CD4-positive, alpha-beta T cell (primary cell): ENCODE results near the gene ATP12A. TPM values are rescaled to one million over a fixed set of nuclear protein-coding genes. Genes with fewer than 3 reads are reported as not detected.

ENCODE experiments used
- ATAC-seq: fragments of 200-7000 bp; cut with Tn5 transposase; one replicate; pipeline ENCODE4 v1.10.0; 2022; ENCODE audit warnings: mild to moderate bottlenecking; ENCODE audit not compliant: poor library complexity
- CTCF ChIA-PET: fragments of 350-600 bp; sonication (Branson Sonifier 250); formaldehyde crosslinking; loops from one replicate; lab custom pipeline; 2021; ENCODE audit warnings: antibody characterized with exemption, inconsistent platforms; lab: Charles Lee
- POLR2A ChIA-PET: fragments of 350-600 bp; sonication (Branson Sonifier 250); formaldehyde crosslinking; loops from one replicate; lab custom pipeline; 2021; ENCODE audit warnings: antibody characterized with exemption, inconsistent platforms; lab: Charles Lee
- DNase-seq, 14 experiments: peaks; one replicate each; pipeline ENCODE4 v3.0.0-alpha.2; 2013 to 2020; ENCODE audit warnings: mixed read lengths in 2 of 14
- H3K27ac ChIP-seq, 2 donors: one replicate each; pipeline versions ENCODE4 v1.5.1 to v1.7.0; 2013; ENCODE audit warnings: low read length in 2 of 2, low read depth in 1 of 2, mild to moderate bottlenecking in 1 of 2
- H3K27me3 ChIP-seq, 2 experiments: 1 replicate in 1 of 2; 2 replicates in 1 of 2; pipeline versions ENCODE4 v1.6.1 to v1.7.0; 2013; ENCODE audit warnings: low read length in 2 of 2, control low read depth in 1 of 2, mild to moderate bottlenecking in 1 of 2, moderate library complexity in 1 of 2; ENCODE audit not compliant: insufficient read depth in 2 of 2, control insufficient read depth in 1 of 2
- H3K36me3 ChIP-seq: one replicate; pipeline ENCODE4 v1.6.1; 2013; ENCODE audit warnings: low read length, control low read depth; ENCODE audit not compliant: insufficient read depth
- H3K4me1 ChIP-seq: one replicate; pipeline ENCODE4 v1.6.1; 2013; ENCODE audit warnings: low read length, control low read depth; ENCODE audit not compliant: insufficient read depth
- H3K4me3 ChIP-seq: one replicate; pipeline ENCODE4 v1.5.1; 2013; ENCODE audit warnings: mild to moderate bottlenecking, low read length, moderate library complexity
- H3K9me3 ChIP-seq, 2 experiments: 1 replicate in 1 of 2; 2 replicates in 1 of 2; pipeline versions ENCODE4 v1.6.1 to v1.7.0; 2013; ENCODE audit warnings: low read length in 2 of 2, mild to moderate bottlenecking in 2 of 2, control low read depth in 1 of 2, moderate library complexity in 1 of 2; ENCODE audit not compliant: control insufficient read depth in 1 of 2, insufficient read depth in 1 of 2
- H3K27ac Mint-ChIP-seq: one replicate; pipeline ENCODE4 v1.8.0; 2020; ENCODE audit warnings: mixed read lengths
- H3K27me3 Mint-ChIP-seq: one replicate; pipeline ENCODE4 v1.8.0; 2021; ENCODE audit warnings: mixed read lengths
- H3K36me3 Mint-ChIP-seq: one replicate; pipeline ENCODE4 v1.8.0; 2021; ENCODE audit warnings: low read depth, mixed read lengths
- H3K4me1 Mint-ChIP-seq: one replicate; pipeline ENCODE4 v1.8.0; 2021; ENCODE audit warnings: low read depth, mixed read lengths
- H3K4me3 Mint-ChIP-seq: one replicate; pipeline ENCODE4 v1.8.0; 2020; ENCODE audit warnings: mild to moderate bottlenecking, mixed read lengths
- H3K9me3 Mint-ChIP-seq: one replicate; pipeline ENCODE4 v1.8.0; 2020; ENCODE audit warnings: mixed read lengths
- intact Hi-C, 2 experiments: fragments of 100-400 bp; cut with DNase I in 1 of 2; cut with micrococcal nuclease in 1 of 2; formaldehyde crosslinking; loops; one replicate each; pipeline versions ENCODE4 v1.15.1 to v1.9.0; 2023 to 2025; cut with DNase I, micrococcal nuclease
- total RNA-seq, 174 experiments: library from RNA in 2 of 174; stranded (reverse) in 2 of 174; gene quantifications; one replicate each; pipeline ENCODE4 v1.2.3 and lab custom pipeline; 2021 to 2026
- TF ChIP-seq, protein P1 (sequence below): fragments of 200-600 bp; IDR thresholded peaks from one replicate; pipeline ENCODE4 v1.8.0; 2022; ENCODE audit warnings: antibody characterized with exemption, mild to moderate bottlenecking

ATP12A gene
- total RNA-seq, 2 experiments from 2014 or later: 0.05 to 0.06 TPM

DNA sequence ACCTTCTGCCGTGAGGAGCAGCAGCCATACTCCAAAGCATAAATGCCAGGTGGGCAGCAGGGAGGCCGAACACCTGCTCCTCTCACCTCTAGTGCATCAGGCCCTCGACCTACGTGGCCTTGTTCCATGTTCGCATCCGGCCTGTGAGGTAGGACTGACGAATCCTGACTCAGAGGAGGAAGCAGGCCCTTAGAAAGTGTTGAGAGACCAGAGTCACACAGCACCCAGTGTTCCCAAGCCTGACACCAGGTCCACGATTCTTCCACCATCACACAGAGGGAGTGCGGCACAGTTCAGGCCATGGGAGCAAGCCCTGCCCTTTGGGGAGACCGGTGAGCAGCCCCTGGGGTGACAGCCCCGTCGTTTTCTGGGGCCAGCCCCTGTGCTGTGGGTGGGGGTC, 14.7 kb downstream of the ATP12A start:
- no peaks in the 10 kb centered on the region for H3K9me3 Mint-ChIP-seq
- intact Hi-C loops: no loop called here
- peaks cover 10 to 24% of the 10 kb centered on the region in 2 experiments for H3K27me3 ChIP-seq
- no peak overlapping the region for H3K27ac ChIP-seq
- no peak overlapping the region for H3K4me3 ChIP-seq
- H3K36me3 ChIP-seq: no peaks in the 10 kb centered on the region
- no peaks in the 10 kb centered on the region for H3K9me3 ChIP-seq
- no peak for DNase-seq
- no peak overlapping the region for H3K27ac Mint-ChIP-seq
- H3K27me3 Mint-ChIP-seq: peaks cover 41% of the 10 kb centered on the region
- no peak overlapping the region for H3K4me3 Mint-ChIP-seq
- ChIA-PET CTCF (interaction anchor here (1.3 to 2.3 kb wide), 2 partner anchors 13 to 14 kb away, joined by 4 to 7 read pairs; no protein-coding TSS in a partner anchor), POLR2A (interaction anchor here (1.2 kb wide), 1 partner anchor 10 kb away, joined by 3 read pairs; no protein-coding TSS in a partner anchor)
- H3K4me1 ChIP-seq: peaks cover 6% of the 10 kb centered on the region
- no peaks in the 10 kb centered on the region for H3K36me3 Mint-ChIP-seq
- peaks cover 5% of the 10 kb centered on the region for H3K4me1 Mint-ChIP-seq
- no peak for ATAC-seq
- TF ChIP-seq, protein P1, sequence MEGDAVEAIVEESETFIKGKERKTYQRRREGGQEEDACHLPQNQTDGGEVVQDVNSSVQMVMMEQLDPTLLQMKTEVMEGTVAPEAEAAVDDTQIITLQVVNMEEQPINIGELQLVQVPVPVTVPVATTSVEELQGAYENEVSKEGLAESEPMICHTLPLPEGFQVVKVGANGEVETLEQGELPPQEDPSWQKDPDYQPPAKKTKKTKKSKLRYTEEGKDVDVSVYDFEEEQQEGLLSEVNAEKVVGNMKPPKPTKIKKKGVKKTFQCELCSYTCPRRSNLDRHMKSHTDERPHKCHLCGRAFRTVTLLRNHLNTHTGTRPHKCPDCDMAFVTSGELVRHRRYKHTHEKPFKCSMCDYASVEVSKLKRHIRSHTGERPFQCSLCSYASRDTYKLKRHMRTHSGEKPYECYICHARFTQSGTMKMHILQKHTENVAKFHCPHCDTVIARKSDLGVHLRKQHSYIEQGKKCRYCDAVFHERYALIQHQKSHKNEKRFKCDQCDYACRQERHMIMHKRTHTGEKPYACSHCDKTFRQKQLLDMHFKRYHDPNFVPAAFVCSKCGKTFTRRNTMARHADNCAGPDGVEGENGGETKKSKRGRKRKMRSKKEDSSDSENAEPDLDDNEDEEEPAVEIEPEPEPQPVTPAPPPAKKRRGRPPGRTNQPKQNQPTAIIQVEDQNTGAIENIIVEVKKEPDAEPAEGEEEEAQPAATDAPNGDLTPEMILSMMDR: no peak

DNA sequence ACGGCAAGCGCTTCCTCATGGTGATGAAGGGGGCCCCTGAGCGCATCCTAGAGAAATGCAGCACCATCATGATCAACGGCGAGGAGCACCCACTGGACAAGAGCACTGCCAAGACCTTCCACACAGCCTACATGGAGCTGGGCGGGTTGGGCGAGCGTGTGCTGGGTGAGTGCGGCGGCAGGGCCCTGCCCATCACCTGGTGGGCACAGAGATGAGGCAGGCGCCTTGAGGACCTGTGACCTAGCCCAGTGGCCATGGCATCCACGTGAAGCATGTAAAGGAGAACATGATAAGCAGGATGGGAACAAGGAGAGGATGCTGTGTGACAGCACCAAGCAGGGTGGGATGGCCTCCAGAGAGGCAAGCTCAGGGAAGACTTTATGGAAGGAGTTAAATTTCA, 18.5 kb downstream of the ATP12A start:
- ATAC-seq (no peak), DNase-seq (no peak)
- no peak overlapping the region for H3K4me3 Mint-ChIP-seq
- TF ChIP-seq, protein P1: no peak
- peaks cover 5% of the 10 kb centered on the region for H3K4me1 Mint-ChIP-seq
- no peak overlapping the region for H3K27ac Mint-ChIP-seq
- ChIA-PET CTCF (no interaction called here), POLR2A (no interaction called here)
- no peaks in the 10 kb centered on the region for H3K9me3 ChIP-seq
- no peak overlapping the region for H3K27ac ChIP-seq
- peaks cover 4 to 6% of the 10 kb centered on the region in 2 experiments for H3K27me3 ChIP-seq
- H3K4me3 ChIP-seq: no peak overlapping the region
- H3K4me1 ChIP-seq: peaks cover 5% of the 10 kb centered on the region
- no peaks in the 10 kb centered on the region for H3K36me3 Mint-ChIP-seq
- H3K9me3 Mint-ChIP-seq: no peaks in the 10 kb centered on the region
- H3K27me3 Mint-ChIP-seq: peaks cover 19% of the 10 kb centered on the region
- intact Hi-C loops: no loop called here
- H3K36me3 ChIP-seq: no peaks in the 10 kb centered on the region

DNA sequence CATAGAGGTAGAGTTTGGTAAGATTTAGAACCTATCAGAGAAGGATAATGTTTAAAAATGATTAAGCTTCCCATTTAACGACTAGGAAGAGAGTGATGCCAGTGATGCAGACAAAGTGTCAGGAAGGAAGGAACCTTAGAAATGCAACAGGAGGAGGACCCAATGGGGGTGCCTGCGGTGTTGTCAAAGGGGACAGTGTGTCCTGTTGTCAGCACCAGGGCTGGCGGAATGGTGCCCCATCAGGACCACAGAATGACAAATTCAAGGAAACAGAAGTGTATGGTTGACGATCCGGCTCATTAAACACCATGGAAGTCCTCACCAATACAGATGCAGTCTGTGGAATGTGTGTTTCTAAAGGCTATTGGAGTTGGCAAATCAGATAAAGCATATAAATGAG, 19.3 kb downstream of the ATP12A start:
- no peaks in the 10 kb centered on the region for H3K36me3 Mint-ChIP-seq
- CTCF ChIA-PET: no interaction called here

More for the DNA sequence above, 19.3 kb downstream of the ATP12A start:
- POLR2A ChIA-PET: no interaction called here
- Histone ChIP-seq H3K27ac (no peak overlapping the region), H3K4me1 (no peaks in the 10 kb centered on the region), H3K36me3 (no peaks in the 10 kb centered on the region), H3K9me3 (no peaks in the 10 kb centered on the region), H3K27me3 (peaks cover 0 to 6% of the 10 kb centered on the region in 2 experiments), H3K4me3 (no peak overlapping the region)
- H3K27ac Mint-ChIP-seq: no peak overlapping the region
- peaks cover 15% of the 10 kb centered on the region for H3K27me3 Mint-ChIP-seq
- TF ChIP-seq, protein P1: no peak
- no peak overlapping the region for H3K4me3 Mint-ChIP-seq
- H3K9me3 Mint-ChIP-seq: no peaks in the 10 kb centered on the region
- no peak for ATAC-seq
- H3K4me1 Mint-ChIP-seq: no peaks in the 10 kb centered on the region
- intact Hi-C loops: no loop called here
- no peak for DNase-seq
